Mucosa of descending colon (tissue), 3 donors: ENCODE measurements around the gene DSCAML1. TPM values are rescaled to one million over a fixed set of nuclear protein-coding genes. Genes with fewer than 3 reads are reported as not detected.
A peak's percentile ranks its signal among the peaks of the same experiment; 100 is the strongest.

Source experiments
- ATAC-seq: fragments of 200-7000 bp; cut with Tn5 transposase; one replicate; pipeline ENCODE4 v1.9.1; 2020; ENCODE audit warnings: mild to moderate bottlenecking, moderate library complexity
- DNase-seq, 3 donors: peaks; one replicate each; pipeline ENCODE4 v3.0.0-alpha.2; 2020
- H3K36me3 ChIP-seq: fragments of 200-600 bp; one replicate; pipeline ENCODE4 v1.8.0; 2021; ENCODE audit warnings: low read depth, mild to moderate bottlenecking
- H3K4me1 ChIP-seq: fragments of 200-600 bp; one replicate; pipeline ENCODE4 v1.8.0; 2021; ENCODE audit warnings: low read depth, mild to moderate bottlenecking
- H3K4me3 ChIP-seq: fragments of 200-600 bp; one replicate; pipeline ENCODE4 v1.8.0; 2021; ENCODE audit warnings: mild to moderate bottlenecking
- H3K9me3 ChIP-seq: fragments of 200-600 bp; one replicate; pipeline ENCODE4 v1.8.0; 2021; ENCODE audit warnings: mild to moderate bottlenecking
- CTCF ChIP-seq: fragments of 200-600 bp; IDR thresholded peaks from one replicate; pipeline ENCODE4 v1.8.0; 2022; ENCODE audit warnings: antibody characterized with exemption, mild to moderate bottlenecking
- intact Hi-C, 2 donors: fragments of 100-400 bp; cut with DNase I in 1 of 2; cut with micrococcal nuclease in 1 of 2; formaldehyde crosslinking; loops; one replicate each; pipeline versions ENCODE4 v1.11.0 to v1.11.1; 2022; cut with DNase I, micrococcal nuclease
- total RNA-seq, 3 donors: library from RNA; stranded (reverse); fragmentation: NEBNext Ultra II Directional in 2 of 3; extraction: Animal tissue kit (Norgen Biotek cat#: 25700) in 2 of 3; gene quantifications; one replicate each; pipeline versions ENCODE4 v1.2.1 to v1.2.4, GENCODE V29; 2021 to 2023
- donor health status: DM: no; HTN: no; CAD: no; lungs with moderate emphysema.
- donor health status: DM: no; HTN: no; CAD: no.
- donor health status: DM: no; HTN: yes; CAD: no.

Gene DSCAML1
- total RNA-seq, 3 donors from 2014 or later: 5.0 to 5.5 (median 5.3) TPM

GRCh38 chr11:117449111-117449693, 347.8 kb downstream of the DSCAML1 start:
- ATAC-seq: no peak
- no peaks in the 10 kb centered on the region for H3K4me1 ChIP-seq

GRCh38 chr11:117444711-117445658, 352.0 kb downstream of the DSCAML1 start:
- intact Hi-C loops: no loop called here

More at GRCh38 chr11:117449111-117449693, 347.8 kb downstream of the DSCAML1 start:
- intact Hi-C loops: no loop called here
- TF ChIP-seq CTCF: no peak
- no peak for DNase-seq
- Histone ChIP-seq H3K9me3 (no peaks in the 10 kb centered on the region), H3K4me3 (no peak overlapping the region), H3K36me3 (no peaks in the 10 kb centered on the region)

GRCh38 chr11:117444256-117444655, 352.8 kb downstream of the DSCAML1 start:
- ATAC-seq (no peak), DNase-seq (no peak)
- intact Hi-C loops: no loop called here
- no peaks in the 10 kb centered on the region for H3K9me3 ChIP-seq
- H3K36me3 ChIP-seq: no peaks in the 10 kb centered on the region
- H3K4me3 ChIP-seq: no peak overlapping the region
- TF ChIP-seq CTCF: no peak
- no peaks in the 10 kb centered on the region for H3K4me1 ChIP-seq

More at GRCh38 chr11:117444711-117445658, 352.0 kb downstream of the DSCAML1 start:
- H3K36me3 ChIP-seq: no peaks in the 10 kb centered on the region
- ATAC-seq (no peak), DNase-seq (no peak)
- H3K9me3 ChIP-seq: no peaks in the 10 kb centered on the region
- no peak overlapping the region for H3K4me3 ChIP-seq
- H3K4me1 ChIP-seq: no peaks in the 10 kb centered on the region
- TF ChIP-seq CTCF: no peak

- intact Hi-C loops: no loop called here
Observed at GRCh38 chr11:117443266-117444186, 353.5 kb downstream of the DSCAML1 start.

More at GRCh38 chr11:117443266-117444186, 353.5 kb downstream of the DSCAML1 start:
- ATAC-seq: peak; percentile 72
- H3K4me1 ChIP-seq: no peaks in the 10 kb centered on the region
- H3K9me3 ChIP-seq: no peaks in the 10 kb centered on the region
- no peaks in the 10 kb centered on the region for H3K36me3 ChIP-seq
- DNase-seq: peak in 2 of 3 donors; percentile 56 to 65
- H3K4me3 ChIP-seq: no peak overlapping the region
- peak; percentile 14 for TF ChIP-seq CTCF
